H1 (cell line): ENCODE data around the gene AFF1. TPM values are rescaled to one million over a fixed set of nuclear protein-coding genes. Genes with fewer than 3 reads are reported as not detected.

ENCODE experiments used
- CBX5 ChIP-seq: fragments of 300-800, 300-1000 bp; sonication (generic); IDR thresholded peaks from 2 replicates; pipeline ENCODE4 v1.7.1; 2016; ENCODE audit warnings: antibody characterized with exemption, low read length, low read depth
- KDM5A ChIP-seq: fragments of 200-600 bp; IDR thresholded peaks from 2 replicates; pipeline ENCODE4 v1.7.1; 2012; ENCODE audit warnings: mild to moderate bottlenecking, low read length, inconsistent platforms, mixed read lengths
- POU5F1 ChIP-seq: IDR thresholded peaks from 2 replicates; pipeline ENCODE4 v1.6.1; 2011; ENCODE audit warnings: low read depth, mild to moderate bottlenecking, low read length, moderate library complexity
- polyA plus RNA-seq, 7 experiments: library from polyadenylated mRNA; depleted of rRNA in 3 of 7; stranded (reverse) in 5 of 7; unstranded in 2 of 7; fragments of >200 nt in 5 of 7; fragments of 200-250 nt in 2 of 7; gene quantifications; 1 replicate in 5 of 7; 2 replicates in 1 of 7; 4 replicates in 1 of 7; pipeline versions ENCODE4 v1.2.1 to v1.2.3, GENCODE V29; 2011 to 2013; ENCODE audit warnings: missing spikeins in 2 of 7, mixed read lengths in 2 of 7
- total RNA-seq: library from RNA; stranded (reverse); fragmentation: NEBNext Ultra II Directional; extraction: Animal tissue kit (Norgen Biotek cat#: 25700); gene quantifications from 2 replicates; pipeline ENCODE4 v1.2.1, GENCODE V29; 2021
- TF ChIP-seq, protein P1 (sequence below): fragments of 300-600 bp; sonication (generic); IDR thresholded peaks from 2 replicates; pipeline ENCODE4 v1.7.1; 2012; ENCODE audit warnings: low read length, moderate library complexity, mild to moderate bottlenecking, inconsistent platforms; ENCODE audit not compliant: insufficient replicate concordance
- TF ChIP-seq, protein P2 (sequence below), 3 experiments: IDR thresholded peaks; 1 replicate in 2 of 3; 2 replicates in 1 of 3; pipeline versions ENCODE4 v1.5.1 to v1.6.1; 2011; ENCODE audit warnings: low read length in 3 of 3, mild to moderate bottlenecking in 3 of 3, inconsistent platforms in 2 of 3, low read depth in 1 of 3, moderate library complexity in 1 of 3; ENCODE audit not compliant: insufficient read depth in 1 of 3; ENCODE audit errors: control extremely low read depth in 1 of 3
- TF ChIP-seq, protein P3 (sequence below): IDR thresholded peaks from 2 replicates; pipeline ENCODE4 v1.6.1; 2011; ENCODE audit warnings: low read depth, mild to moderate bottlenecking, low read length; ENCODE audit not compliant: insufficient read depth
- TF ChIP-seq, protein P4 (sequence below): IDR thresholded peaks from 2 replicates; pipeline ENCODE4 v1.6.1; 2012; ENCODE audit warnings: inconsistent platforms

The AFF1 gene
- total and polyA plus RNA-seq, 2 of the 8 experiments (the other 6 are each of a cell fraction or from before 2014, with no cell fraction given), result 14.8 to 85.5 TPM

DNA sequence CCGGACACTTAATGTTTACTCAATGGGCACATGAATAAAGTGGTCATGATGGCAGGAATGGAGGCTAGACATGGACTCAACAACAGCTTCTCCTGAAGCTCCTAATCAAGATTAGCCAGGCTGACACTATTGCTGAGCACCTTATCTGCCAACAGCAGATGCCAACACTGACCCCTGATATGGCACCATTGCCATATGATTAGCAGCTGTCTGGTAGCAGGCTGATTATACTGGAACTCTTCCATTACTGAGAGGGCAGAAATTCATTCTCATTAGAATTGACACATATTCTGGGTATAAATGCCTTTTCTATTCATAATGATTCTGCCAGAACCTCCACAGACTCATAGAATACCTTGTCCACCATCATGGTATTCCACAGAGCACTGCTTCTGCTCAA is 18.4 kb upstream of the AFF1 start (continued):
- TF ChIP-seq, protein P1, sequence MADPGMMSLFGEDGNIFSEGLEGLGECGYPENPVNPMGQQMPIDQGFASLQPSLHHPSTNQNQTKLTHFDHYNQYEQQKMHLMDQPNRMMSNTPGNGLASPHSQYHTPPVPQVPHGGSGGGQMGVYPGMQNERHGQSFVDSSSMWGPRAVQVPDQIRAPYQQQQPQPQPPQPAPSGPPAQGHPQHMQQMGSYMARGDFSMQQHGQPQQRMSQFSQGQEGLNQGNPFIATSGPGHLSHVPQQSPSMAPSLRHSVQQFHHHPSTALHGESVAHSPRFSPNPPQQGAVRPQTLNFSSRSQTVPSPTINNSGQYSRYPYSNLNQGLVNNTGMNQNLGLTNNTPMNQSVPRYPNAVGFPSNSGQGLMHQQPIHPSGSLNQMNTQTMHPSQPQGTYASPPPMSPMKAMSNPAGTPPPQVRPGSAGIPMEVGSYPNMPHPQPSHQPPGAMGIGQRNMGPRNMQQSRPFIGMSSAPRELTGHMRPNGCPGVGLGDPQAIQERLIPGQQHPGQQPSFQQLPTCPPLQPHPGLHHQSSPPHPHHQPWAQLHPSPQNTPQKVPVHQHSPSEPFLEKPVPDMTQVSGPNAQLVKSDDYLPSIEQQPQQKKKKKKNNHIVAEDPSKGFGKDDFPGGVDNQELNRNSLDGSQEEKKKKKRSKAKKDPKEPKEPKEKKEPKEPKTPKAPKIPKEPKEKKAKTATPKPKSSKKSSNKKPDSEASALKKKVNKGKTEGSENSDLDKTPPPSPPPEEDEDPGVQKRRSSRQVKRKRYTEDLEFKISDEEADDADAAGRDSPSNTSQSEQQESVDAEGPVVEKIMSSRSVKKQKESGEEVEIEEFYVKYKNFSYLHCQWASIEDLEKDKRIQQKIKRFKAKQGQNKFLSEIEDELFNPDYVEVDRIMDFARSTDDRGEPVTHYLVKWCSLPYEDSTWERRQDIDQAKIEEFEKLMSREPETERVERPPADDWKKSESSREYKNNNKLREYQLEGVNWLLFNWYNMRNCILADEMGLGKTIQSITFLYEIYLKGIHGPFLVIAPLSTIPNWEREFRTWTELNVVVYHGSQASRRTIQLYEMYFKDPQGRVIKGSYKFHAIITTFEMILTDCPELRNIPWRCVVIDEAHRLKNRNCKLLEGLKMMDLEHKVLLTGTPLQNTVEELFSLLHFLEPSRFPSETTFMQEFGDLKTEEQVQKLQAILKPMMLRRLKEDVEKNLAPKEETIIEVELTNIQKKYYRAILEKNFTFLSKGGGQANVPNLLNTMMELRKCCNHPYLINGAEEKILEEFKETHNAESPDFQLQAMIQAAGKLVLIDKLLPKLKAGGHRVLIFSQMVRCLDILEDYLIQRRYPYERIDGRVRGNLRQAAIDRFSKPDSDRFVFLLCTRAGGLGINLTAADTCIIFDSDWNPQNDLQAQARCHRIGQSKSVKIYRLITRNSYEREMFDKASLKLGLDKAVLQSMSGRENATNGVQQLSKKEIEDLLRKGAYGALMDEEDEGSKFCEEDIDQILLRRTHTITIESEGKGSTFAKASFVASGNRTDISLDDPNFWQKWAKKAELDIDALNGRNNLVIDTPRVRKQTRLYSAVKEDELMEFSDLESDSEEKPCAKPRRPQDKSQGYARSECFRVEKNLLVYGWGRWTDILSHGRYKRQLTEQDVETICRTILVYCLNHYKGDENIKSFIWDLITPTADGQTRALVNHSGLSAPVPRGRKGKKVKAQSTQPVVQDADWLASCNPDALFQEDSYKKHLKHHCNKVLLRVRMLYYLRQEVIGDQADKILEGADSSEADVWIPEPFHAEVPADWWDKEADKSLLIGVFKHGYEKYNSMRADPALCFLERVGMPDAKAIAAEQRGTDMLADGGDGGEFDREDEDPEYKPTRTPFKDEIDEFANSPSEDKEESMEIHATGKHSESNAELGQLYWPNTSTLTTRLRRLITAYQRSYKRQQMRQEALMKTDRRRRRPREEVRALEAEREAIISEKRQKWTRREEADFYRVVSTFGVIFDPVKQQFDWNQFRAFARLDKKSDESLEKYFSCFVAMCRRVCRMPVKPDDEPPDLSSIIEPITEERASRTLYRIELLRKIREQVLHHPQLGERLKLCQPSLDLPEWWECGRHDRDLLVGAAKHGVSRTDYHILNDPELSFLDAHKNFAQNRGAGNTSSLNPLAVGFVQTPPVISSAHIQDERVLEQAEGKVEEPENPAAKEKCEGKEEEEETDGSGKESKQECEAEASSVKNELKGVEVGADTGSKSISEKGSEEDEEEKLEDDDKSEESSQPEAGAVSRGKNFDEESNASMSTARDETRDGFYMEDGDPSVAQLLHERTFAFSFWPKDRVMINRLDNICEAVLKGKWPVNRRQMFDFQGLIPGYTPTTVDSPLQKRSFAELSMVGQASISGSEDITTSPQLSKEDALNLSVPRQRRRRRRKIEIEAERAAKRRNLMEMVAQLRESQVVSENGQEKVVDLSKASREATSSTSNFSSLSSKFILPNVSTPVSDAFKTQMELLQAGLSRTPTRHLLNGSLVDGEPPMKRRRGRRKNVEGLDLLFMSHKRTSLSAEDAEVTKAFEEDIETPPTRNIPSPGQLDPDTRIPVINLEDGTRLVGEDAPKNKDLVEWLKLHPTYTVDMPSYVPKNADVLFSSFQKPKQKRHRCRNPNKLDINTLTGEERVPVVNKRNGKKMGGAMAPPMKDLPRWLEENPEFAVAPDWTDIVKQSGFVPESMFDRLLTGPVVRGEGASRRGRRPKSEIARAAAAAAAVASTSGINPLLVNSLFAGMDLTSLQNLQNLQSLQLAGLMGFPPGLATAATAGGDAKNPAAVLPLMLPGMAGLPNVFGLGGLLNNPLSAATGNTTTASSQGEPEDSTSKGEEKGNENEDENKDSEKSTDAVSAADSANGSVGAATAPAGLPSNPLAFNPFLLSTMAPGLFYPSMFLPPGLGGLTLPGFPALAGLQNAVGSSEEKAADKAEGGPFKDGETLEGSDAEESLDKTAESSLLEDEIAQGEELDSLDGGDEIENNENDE, result no peak
- TF ChIP-seq, protein P2, sequence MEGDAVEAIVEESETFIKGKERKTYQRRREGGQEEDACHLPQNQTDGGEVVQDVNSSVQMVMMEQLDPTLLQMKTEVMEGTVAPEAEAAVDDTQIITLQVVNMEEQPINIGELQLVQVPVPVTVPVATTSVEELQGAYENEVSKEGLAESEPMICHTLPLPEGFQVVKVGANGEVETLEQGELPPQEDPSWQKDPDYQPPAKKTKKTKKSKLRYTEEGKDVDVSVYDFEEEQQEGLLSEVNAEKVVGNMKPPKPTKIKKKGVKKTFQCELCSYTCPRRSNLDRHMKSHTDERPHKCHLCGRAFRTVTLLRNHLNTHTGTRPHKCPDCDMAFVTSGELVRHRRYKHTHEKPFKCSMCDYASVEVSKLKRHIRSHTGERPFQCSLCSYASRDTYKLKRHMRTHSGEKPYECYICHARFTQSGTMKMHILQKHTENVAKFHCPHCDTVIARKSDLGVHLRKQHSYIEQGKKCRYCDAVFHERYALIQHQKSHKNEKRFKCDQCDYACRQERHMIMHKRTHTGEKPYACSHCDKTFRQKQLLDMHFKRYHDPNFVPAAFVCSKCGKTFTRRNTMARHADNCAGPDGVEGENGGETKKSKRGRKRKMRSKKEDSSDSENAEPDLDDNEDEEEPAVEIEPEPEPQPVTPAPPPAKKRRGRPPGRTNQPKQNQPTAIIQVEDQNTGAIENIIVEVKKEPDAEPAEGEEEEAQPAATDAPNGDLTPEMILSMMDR (IDR thresholded peaks at IDR 0.05; ENCODE audit: control extremely low read depth in 1 of 3, insufficient read depth in 1 of 3, low read depth in 1 of 3, low read length in 3 of 3), result no peak
- TF ChIP-seq KDM5A (no peak), CBX5 (no peak), POU5F1 (no peak)
- TF ChIP-seq, protein P3, sequence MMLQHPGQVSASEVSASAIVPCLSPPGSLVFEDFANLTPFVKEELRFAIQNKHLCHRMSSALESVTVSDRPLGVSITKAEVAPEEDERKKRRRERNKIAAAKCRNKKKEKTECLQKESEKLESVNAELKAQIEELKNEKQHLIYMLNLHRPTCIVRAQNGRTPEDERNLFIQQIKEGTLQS, result no peak
- TF ChIP-seq, protein P4, sequence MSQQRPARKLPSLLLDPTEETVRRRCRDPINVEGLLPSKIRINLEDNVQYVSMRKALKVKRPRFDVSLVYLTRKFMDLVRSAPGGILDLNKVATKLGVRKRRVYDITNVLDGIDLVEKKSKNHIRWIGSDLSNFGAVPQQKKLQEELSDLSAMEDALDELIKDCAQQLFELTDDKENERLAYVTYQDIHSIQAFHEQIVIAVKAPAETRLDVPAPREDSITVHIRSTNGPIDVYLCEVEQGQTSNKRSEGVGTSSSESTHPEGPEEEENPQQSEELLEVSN, result no peak
